ENCODE measurements around the gene SPINK5.

GRCh38 chr5:148070621-148071020, 6.8 kb downstream of the SPINK5 start:
- TF ChIP-seq ELK1 (IDR thresholded peaks at IDR 0.05; ENCODE audit: low read depth, low read length), result no peak
- TF ChIP-seq, protein P1, sequence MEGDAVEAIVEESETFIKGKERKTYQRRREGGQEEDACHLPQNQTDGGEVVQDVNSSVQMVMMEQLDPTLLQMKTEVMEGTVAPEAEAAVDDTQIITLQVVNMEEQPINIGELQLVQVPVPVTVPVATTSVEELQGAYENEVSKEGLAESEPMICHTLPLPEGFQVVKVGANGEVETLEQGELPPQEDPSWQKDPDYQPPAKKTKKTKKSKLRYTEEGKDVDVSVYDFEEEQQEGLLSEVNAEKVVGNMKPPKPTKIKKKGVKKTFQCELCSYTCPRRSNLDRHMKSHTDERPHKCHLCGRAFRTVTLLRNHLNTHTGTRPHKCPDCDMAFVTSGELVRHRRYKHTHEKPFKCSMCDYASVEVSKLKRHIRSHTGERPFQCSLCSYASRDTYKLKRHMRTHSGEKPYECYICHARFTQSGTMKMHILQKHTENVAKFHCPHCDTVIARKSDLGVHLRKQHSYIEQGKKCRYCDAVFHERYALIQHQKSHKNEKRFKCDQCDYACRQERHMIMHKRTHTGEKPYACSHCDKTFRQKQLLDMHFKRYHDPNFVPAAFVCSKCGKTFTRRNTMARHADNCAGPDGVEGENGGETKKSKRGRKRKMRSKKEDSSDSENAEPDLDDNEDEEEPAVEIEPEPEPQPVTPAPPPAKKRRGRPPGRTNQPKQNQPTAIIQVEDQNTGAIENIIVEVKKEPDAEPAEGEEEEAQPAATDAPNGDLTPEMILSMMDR (IDR thresholded peaks at IDR 0.05), result no peak
- no peak for TF ChIP-seq FOSL2 (IDR thresholded peaks at IDR 0.05)
- TF ChIP-seq FOSL2 (CRISPR knock-in tag; IDR thresholded peaks at IDR 0.05), result no peak
- TF ChIP-seq EP300 (IDR thresholded peaks at IDR 0.05), result no peak
- TF ChIP-seq, protein P2, sequence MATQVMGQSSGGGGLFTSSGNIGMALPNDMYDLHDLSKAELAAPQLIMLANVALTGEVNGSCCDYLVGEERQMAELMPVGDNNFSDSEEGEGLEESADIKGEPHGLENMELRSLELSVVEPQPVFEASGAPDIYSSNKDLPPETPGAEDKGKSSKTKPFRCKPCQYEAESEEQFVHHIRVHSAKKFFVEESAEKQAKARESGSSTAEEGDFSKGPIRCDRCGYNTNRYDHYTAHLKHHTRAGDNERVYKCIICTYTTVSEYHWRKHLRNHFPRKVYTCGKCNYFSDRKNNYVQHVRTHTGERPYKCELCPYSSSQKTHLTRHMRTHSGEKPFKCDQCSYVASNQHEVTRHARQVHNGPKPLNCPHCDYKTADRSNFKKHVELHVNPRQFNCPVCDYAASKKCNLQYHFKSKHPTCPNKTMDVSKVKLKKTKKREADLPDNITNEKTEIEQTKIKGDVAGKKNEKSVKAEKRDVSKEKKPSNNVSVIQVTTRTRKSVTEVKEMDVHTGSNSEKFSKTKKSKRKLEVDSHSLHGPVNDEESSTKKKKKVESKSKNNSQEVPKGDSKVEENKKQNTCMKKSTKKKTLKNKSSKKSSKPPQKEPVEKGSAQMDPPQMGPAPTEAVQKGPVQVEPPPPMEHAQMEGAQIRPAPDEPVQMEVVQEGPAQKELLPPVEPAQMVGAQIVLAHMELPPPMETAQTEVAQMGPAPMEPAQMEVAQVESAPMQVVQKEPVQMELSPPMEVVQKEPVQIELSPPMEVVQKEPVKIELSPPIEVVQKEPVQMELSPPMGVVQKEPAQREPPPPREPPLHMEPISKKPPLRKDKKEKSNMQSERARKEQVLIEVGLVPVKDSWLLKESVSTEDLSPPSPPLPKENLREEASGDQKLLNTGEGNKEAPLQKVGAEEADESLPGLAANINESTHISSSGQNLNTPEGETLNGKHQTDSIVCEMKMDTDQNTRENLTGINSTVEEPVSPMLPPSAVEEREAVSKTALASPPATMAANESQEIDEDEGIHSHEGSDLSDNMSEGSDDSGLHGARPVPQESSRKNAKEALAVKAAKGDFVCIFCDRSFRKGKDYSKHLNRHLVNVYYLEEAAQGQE (IDR thresholded peaks at IDR 0.05), result no peak
- no peak for TF ChIP-seq MYC (IDR thresholded peaks at IDR 0.05; ENCODE audit: borderline replicate concordance, low read length)
- no peak for TF ChIP-seq EHMT2 (IDR thresholded peaks at IDR 0.05; ENCODE audit: low read depth)
- no peak for TF ChIP-seq PBX3 (IDR thresholded peaks at IDR 0.05)
- no peak for TF ChIP-seq ZSCAN20 (CRISPR knock-in tag; IDR thresholded peaks at IDR 0.05)
